COR-L47 (cell line): Measurements from ENCODE around the gene RDH12.
"Not testable (repeated sequence)": the region's sequence is repeated elsewhere in the genome, so short reads cannot be mapped to it uniquely, and the experiment has no call there.

Experiments
- DNase-seq: peaks from one replicate; lab custom pipeline; 2025; lab: John Stamatoyannopoulos, UW

The RDH12 gene

DNA sequence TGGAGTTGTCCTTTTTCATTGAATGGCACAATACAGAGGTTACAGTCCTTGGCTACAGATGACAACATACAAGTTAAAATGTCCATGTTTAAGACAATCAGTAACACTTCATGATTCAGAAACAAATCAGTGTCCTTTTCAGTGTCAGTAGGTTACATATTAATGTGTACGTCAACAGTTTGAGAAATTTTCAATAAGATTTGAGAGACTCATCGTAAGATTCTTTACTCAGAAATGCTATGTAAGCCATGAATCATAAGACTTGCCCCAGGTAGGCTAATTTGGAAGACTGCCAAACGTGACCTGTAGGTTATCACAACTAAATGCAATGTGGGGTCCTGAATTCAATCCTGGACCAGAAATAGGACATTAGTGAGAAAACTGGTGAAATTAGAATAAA lies 3.5 kb downstream of the RDH12 start:
- no peak for DNase-seq

DNA sequence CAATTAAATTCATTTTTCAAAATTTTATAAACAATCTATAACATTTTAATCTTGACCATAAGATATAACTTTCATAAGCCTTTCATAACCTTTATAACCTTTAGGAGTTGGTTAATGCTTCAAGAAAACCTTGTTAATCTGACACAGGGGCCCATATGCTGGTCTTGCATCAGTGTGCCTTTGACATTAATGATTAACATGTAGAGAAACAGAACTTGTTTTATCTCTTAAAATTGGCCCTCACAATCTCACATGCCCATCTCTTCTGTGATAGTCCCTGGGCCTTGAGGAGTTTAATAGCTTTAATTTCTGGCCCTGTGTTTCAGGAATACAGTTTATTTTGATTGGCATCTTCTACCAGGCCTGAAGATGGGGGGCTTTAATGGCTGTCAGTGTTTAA lies 7.7 kb downstream of the RDH12 start:
- DNase-seq: not testable (repeated sequence)

GRCh38 chr14:67709796-67710195 lies 8.1 kb downstream of the RDH12 start:
- DNase-seq: not testable (repeated sequence)

DNA sequence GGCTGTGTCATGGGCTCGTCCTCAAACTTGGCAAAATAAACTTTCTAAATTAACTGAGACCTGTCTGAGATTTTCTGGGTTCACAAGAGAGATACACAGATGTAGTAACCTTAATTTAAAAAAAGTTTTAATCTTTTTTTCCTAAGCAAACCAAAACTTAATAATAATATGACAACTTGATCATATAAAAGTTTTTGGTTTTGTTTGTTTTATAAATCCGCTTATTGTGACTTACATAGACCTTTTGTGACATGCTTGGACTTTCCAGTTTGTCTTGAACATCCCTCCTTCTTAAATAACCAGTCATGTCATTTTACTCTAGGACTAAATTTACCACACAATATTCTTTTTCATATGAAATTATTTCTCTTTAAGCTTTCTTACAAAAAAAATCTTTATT lies 8.5 kb downstream of the RDH12 start:
- no peak for DNase-seq

DNA sequence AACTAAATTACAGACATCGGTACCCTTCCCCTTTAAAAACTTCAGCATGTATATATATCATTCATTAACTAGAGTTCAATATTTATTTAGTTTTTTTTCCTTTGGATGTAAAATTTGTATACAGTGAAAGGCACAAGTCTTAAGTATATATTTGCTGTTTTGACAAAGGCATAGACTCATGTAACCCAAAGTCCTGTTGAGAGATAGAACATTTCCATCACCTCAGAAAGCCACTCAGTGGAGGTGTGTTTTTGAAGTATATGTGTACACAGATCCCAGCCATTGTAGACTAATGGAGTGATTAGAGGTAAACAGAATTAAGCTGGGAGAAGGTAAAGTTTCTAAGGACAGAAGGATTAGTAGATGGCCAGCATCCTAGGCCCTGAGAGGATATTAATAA lies 15.4 kb downstream of the RDH12 start:
- no peak for DNase-seq

DNA sequence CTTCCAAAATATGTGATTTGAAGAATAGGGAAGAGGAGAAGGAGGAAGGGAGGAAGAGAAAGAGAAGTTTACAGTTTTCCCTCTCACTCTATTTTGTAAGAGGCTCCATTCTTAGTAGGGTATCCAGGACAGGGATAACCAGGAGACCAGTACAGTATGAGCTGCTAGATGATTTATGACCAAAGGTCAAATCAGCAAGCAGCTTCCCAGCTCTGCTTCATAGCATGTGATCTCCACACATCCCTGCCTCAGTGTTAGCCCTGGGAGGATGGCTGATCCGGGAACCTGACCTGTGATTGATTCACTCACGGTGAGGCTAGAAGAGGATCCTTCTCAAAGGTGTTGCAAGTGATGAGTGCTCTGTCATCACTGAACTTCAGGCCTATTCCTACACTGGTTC lies 16.6 kb downstream of the RDH12 start:
- no peak for DNase-seq

- DNase-seq: not testable (repeated sequence)
Measured at GRCh38 chr14:67719385-67719784, 17.7 kb downstream of the RDH12 start.

DNA sequence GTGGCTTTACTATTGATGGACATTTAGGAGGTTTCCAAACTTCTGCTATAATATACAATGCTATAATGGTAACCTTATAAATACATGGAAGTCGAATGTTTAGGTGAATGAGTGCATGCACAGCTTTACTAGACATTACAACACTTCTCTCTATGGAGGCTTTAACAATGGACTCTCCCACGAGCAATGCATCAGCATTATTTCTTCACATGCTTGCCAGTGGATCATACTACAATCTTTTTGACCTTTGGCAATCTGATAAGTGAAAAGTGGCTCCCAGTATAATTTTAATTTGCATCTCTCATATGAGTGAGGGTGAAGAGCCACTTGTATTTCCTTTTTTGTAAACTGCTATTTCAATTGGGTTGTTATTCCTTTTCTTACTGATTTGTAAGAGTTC lies 18.2 kb downstream of the RDH12 start:
- no peak for DNase-seq

GRCh38 chr14:67721875-67722274 lies 20.2 kb downstream of the RDH12 start:
- no peak for DNase-seq

GRCh38 chr14:67722293-67722692 lies 20.6 kb downstream of the RDH12 start:
- no peak for DNase-seq

GRCh38 chr14:67725171-67725570 lies 23.5 kb downstream of the RDH12 start:
- no peak for DNase-seq

DNA sequence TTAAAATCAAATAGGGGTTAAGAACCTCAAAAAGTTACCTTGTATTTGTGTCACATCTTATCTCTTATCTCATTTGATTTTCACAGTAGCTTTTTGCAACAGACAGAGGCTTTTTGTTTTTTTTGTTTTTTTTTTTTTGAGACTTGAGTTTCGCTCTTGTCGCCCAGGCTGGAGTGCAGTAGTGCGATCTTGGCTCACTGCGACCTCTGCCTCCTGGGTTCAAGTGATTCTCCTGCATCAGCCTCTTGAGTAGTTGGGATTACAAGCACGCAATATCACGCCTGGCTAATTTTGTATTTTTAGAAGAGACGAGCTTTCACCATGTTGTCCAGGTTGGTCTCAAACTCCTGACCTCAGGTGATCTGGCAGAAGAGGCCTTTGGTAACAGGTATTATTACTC lies 25.7 kb downstream of the RDH12 start:
- no peak for DNase-seq

GRCh38 chr14:67728258-67728657 lies 26.6 kb downstream of the RDH12 start:
- no peak for DNase-seq

DNA sequence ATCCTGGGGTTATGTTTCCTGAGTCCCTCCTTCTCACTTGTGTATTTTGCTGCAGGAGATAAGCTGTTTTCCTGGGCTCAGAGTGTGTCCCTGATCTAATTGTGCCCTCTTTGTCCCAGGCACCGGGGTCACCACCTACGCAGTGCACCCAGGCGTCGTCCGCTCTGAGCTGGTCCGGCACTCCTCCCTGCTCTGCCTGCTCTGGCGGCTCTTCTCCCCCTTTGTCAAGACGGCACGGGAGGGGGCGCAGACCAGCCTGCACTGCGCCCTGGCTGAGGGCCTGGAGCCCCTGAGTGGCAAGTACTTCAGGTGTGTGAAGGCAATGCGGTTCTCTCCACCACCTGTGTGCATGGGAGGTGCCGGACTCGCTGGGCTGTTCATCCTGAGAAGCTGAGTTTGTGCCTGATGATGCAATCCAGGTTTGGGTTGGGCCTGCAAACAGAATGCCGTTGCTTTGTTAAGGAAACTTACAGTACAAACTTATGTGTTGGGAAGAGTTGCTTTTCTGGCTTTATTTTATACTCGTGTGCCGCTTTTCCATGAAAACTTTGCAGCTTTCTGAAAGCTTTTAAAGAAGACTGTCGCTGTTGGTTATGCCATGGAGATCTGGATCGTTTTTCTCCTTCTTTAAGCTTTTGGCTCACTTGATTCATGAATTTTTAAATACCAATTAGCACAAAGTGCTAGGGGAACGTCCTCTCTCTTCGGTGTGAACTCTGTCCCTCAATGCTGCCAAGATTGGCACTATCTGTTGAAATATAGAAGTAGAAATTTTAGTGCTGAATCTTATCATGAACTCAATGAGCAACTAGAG lies 27.6 kb downstream of the RDH12 start:
- DNase-seq: no peak

DNA sequence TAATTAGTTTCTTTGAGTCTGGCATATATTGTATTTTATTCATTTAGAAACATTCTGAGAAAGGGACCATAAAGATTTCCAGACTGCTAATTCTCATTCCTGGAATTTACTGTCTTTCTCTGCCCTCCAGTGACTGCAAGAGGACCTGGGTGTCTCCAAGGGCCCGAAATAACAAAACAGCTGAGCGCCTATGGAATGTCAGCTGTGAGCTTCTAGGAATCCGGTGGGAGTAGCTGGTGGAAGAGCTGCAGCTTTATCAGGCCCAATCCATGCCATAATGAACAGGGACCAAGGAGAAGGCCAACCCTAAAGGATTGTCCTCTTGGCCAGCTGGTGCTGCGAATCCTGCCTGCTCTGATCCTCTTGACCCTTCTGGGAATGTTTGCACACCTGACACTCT lies 31.9 kb downstream of the RDH12 start:
- DNase-seq: no peak

- no peak for DNase-seq
Measured at GRCh38 chr14:67734675-67735074, 33.0 kb downstream of the RDH12 start.

DNA sequence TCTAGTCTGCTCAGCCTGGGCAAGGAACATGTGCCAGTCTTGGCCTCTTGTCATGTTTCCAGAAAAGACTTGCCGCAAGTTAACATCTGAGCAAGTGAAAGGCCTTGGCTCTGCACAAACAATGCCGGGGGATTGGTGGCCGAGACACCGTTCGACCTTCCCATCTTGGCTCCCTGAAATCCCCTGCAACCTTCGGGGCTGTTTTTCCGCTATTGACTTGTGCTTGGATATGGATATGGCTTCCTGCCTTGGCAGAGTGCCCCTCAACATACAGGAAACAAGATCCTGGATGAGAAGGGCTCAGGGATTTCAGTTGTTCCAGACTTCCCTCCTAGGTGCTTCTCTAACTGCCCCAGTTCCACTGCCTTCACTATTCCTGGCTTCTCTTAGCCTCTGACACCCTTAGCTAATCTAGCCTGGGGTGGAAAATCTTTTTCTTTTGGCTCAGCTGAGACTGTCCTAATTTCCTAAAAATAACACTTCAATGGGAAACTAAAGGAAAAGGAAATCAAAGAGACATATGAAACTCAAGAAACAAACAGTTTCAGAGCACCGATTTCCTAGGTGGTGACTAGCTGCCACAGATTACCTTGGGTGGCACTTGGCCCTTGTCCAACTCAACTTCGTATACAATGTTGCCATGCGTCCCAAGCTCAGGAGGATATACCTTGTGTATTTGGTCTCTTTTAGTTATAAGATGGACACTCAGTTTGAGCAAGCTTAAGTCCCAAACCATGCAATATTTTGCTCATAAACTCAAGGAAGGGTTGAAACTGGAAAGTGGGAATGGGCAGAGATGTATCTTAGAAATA lies 33.9 kb downstream of the RDH12 start:
- DNase-seq: no peak

DNA sequence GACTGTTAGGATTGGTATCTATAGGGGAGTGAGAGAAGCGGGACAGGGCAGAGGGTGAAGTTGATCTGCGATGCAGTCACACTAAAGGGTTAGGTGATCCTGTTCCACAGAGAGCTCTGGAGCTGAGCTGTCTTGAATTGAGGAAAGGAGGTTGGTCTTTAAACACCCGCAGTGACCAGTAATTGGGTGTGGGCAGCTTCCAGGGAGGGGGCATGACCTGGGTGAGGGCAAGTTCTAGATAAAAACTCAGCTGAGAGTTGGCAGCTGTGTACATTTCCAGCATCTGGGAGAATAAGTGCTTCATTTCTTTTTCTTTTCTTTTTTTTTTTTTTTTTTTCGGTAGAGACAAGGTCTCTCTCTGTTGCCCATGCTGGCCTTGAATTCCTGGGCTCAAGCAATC lies 35.1 kb downstream of the RDH12 start:
- DNase-seq: no peak

DNA sequence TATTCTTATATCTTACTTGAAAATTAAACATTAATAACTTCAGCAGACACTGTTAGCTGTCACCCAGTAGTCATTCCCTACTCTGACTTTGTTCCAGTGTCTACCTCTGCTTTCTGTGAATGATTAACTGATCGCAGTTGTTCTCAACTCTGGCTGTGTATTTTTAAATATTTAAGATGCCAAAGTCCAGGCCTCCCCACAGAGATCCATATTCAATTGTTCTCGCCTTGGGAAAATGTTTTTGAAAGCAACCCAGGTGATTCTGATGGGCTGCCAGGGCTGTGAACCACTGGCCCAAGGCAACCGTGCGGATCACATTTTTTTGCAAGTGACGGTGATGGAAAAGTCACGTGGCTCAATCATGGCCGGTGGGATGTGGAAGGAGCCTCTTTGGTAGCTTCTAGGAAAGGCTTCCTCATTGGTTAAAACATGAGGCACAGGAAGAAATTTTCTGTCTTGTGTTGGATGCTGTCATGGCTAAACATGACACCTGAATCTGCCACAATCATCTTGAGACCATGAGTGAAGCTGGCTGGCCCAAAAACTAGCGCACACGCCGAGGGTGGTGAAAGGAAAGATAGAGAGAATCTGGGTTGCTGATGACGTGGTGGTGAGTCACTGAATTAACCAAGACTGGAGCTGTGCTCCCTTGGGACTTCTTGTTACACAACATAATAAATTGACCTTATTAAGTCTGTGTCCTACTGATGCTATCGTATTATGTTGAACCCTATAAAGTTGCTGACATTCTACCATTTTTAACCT lies 37.2 kb downstream of the RDH12 start:
- no peak for DNase-seq

- DNase-seq: no peak
Measured at GRCh38 chr14:67744046-67744445, 42.4 kb downstream of the RDH12 start.

- no peak for DNase-seq
Measured at GRCh38 chr14:67746927-67747326, 45.2 kb downstream of the RDH12 start.

GRCh38 chr14:67748312-67748711 lies 46.6 kb downstream of the RDH12 start:
- no peak for DNase-seq
